DND-41 (cell line): ENCODE measurements around the gene KCNMA1.

ENCODE experiments used
- ATAC-seq: fragments of 200-7000 bp; cut with Tn5 transposase; 3 replicates; pipeline ENCODE4 v1.9.1; 2021; ENCODE audit warnings: low read depth; ENCODE audit not compliant: insufficient read depth
- DNase-seq: peaks from one replicate; pipeline ENCODE4 v3.0.0-alpha.2; 2020
- H2AFZ ChIP-seq: 2 replicates; pipeline ENCODE4 v1.6.0; 2012; ENCODE audit warnings: low read depth, low read length
- H3K27ac ChIP-seq: 2 replicates; pipeline ENCODE4 v1.5.1; 2012; ENCODE audit warnings: low read length, inconsistent platforms
- H3K27me3 ChIP-seq: fragments of 200-600 bp; sonication (generic); 2 replicates; pipeline ENCODE4 v1.6.0; 2012; ENCODE audit warnings: low read length, mild to moderate bottlenecking, inconsistent platforms; ENCODE audit not compliant: insufficient read depth, poor library complexity
- H3K36me3 ChIP-seq: 2 replicates; pipeline ENCODE4 v1.5.1; 2012; ENCODE audit warnings: low read length, inconsistent platforms; ENCODE audit not compliant: insufficient read depth
- H3K4me1 ChIP-seq: 2 replicates; pipeline ENCODE4 v1.5.1; 2012; ENCODE audit warnings: mild to moderate bottlenecking, low read length; ENCODE audit not compliant: insufficient read depth
- H3K4me2 ChIP-seq: 2 replicates; pipeline ENCODE4 v1.6.0; 2012; ENCODE audit warnings: mild to moderate bottlenecking, moderate library complexity, low read length, inconsistent platforms; ENCODE audit not compliant: insufficient read depth
- H3K4me3 ChIP-seq, 2 experiments: fragments of 200-600 bp in 1 of 2; shearing (Covaris generic) in 1 of 2; 2 replicates each; pipeline ENCODE4 v1.5.1; 2012 to 2016; ENCODE audit warnings: inconsistent platforms in 2 of 2, low read length in 2 of 2, mild to moderate bottlenecking in 2 of 2, low read depth in 1 of 2, moderate library complexity in 1 of 2
- H3K79me2 ChIP-seq: 2 replicates; pipeline ENCODE4 v1.6.0; 2012; ENCODE audit warnings: low read length, inconsistent platforms; ENCODE audit not compliant: insufficient read depth
- H3K9ac ChIP-seq: 2 replicates; pipeline ENCODE4 v1.6.0; 2012; ENCODE audit warnings: low read depth, mild to moderate bottlenecking, inconsistent platforms, low read length, moderate library complexity
- H3K9me3 ChIP-seq: 2 replicates; pipeline ENCODE4 v1.5.1; 2012; ENCODE audit warnings: low read length, moderate library complexity, mild to moderate bottlenecking, inconsistent platforms; ENCODE audit not compliant: insufficient read depth, severe bottlenecking
- H4K20me1 ChIP-seq: 2 replicates; pipeline ENCODE4 v1.6.0; 2012; ENCODE audit warnings: low read length; ENCODE audit not compliant: insufficient read depth
- CTCF ChIP-seq: IDR thresholded peaks from 2 replicates; pipeline ENCODE4 v1.5.1; 2012; ENCODE audit warnings: borderline replicate concordance, low read length, moderate library complexity, mild to moderate bottlenecking; ENCODE audit not compliant: poor library complexity, severe bottlenecking; ENCODE audit errors: extremely low read depth
- EZH2 ChIP-seq: IDR thresholded peaks from 3 replicates; pipeline ENCODE4 v1.6.1; 2012; ENCODE audit warnings: borderline replicate concordance, low read depth, mild to moderate bottlenecking, moderate library complexity, low read length, inconsistent platforms; ENCODE audit not compliant: severe bottlenecking

Gene KCNMA1

GRCh38 chr10:77383861-77384553 lies 253.6 kb downstream of the KCNMA1 start:
- Histone ChIP-seq H3K9ac (no peak overlapping the region), H3K4me2 (no peak overlapping the region), H3K4me3 (no peak overlapping the region), H2AFZ (no peak overlapping the region), H4K20me1 (no peaks in the 10 kb centered on the region), H3K79me2 (no peaks in the 10 kb centered on the region), H3K27me3 (peaks cover 20% of the 10 kb centered on the region), H3K36me3 (no peaks in the 10 kb centered on the region), H3K4me1 (no peaks in the 10 kb centered on the region; the same call in 1 of the 2 replicates), H3K27ac (no peak overlapping the region), H3K9me3 (no peaks in the 10 kb centered on the region)
- no peak for DNase-seq
- no peak for TF ChIP-seq EZH2
- no peak for TF ChIP-seq CTCF
- ATAC-seq = no peak

GRCh38 chr10:77381750-77382149 lies 255.9 kb downstream of the KCNMA1 start:
- no peak for ATAC-seq
- no peak overlapping the region for H2AFZ ChIP-seq

GRCh38 chr10:77380723-77381122 lies 256.9 kb downstream of the KCNMA1 start:
- H3K27ac ChIP-seq = no peak overlapping the region
- no peaks in the 10 kb centered on the region for H4K20me1 ChIP-seq
- TF ChIP-seq EZH2 (no peak), CTCF (no peak)
- no peaks in the 10 kb centered on the region for H3K9me3 ChIP-seq
- no peak for DNase-seq
- H3K79me2 ChIP-seq = no peaks in the 10 kb centered on the region
- H3K4me1 ChIP-seq = no peaks in the 10 kb centered on the region
- H3K4me2 ChIP-seq = no peak overlapping the region
- no peak for ATAC-seq
- H3K27me3 ChIP-seq = peaks cover 14% of the 10 kb centered on the region
- no peak overlapping the region for H3K9ac ChIP-seq
- H3K4me3 ChIP-seq = no peak overlapping the region
- H3K36me3 ChIP-seq = no peaks in the 10 kb centered on the region
- H2AFZ ChIP-seq = no peak overlapping the region

More at GRCh38 chr10:77381750-77382149, 255.9 kb downstream of the KCNMA1 start:
- H3K9ac ChIP-seq = no peak overlapping the region
- DNase-seq = no peak
- no peak overlapping the region for H3K27ac ChIP-seq
- no peaks in the 10 kb centered on the region for H3K9me3 ChIP-seq
- H3K79me2 ChIP-seq = no peaks in the 10 kb centered on the region
- no peaks in the 10 kb centered on the region for H3K36me3 ChIP-seq
- no peak for TF ChIP-seq CTCF
- no peak for TF ChIP-seq EZH2
- peaks cover 20% of the 10 kb centered on the region for H3K27me3 ChIP-seq
- no peaks in the 10 kb centered on the region for H4K20me1 ChIP-seq
- H3K4me1 ChIP-seq = no peaks in the 10 kb centered on the region; the same call in 1 of the 2 replicates
- no peak overlapping the region for H3K4me2 ChIP-seq
- no peak overlapping the region for H3K4me3 ChIP-seq

GRCh38 chr10:77380191-77380590 lies 257.4 kb downstream of the KCNMA1 start:
- no peak overlapping the region for H3K9ac ChIP-seq
- no peak overlapping the region for H3K4me3 ChIP-seq
- no peak overlapping the region for H2AFZ ChIP-seq
- H3K4me2 ChIP-seq = no peak overlapping the region
- H3K27me3 ChIP-seq = peaks cover 9% of the 10 kb centered on the region
- no peaks in the 10 kb centered on the region for H3K36me3 ChIP-seq
- no peaks in the 10 kb centered on the region for H3K9me3 ChIP-seq
- no peak for DNase-seq
- no peak for ATAC-seq
- no peaks in the 10 kb centered on the region for H3K79me2 ChIP-seq
- H3K4me1 ChIP-seq = no peaks in the 10 kb centered on the region
- no peak overlapping the region for H3K27ac ChIP-seq
- no peak for TF ChIP-seq CTCF
- no peak for TF ChIP-seq EZH2
- H4K20me1 ChIP-seq = no peaks in the 10 kb centered on the region
